Transverse colon (tissue), 4 donors: ENCODE data around the gene CLDN4. TPM values are rescaled to one million over a fixed set of nuclear protein-coding genes. Genes with fewer than 3 reads are reported as not detected.
"Not testable (repeated sequence)": the region's sequence is repeated elsewhere in the genome, so short reads cannot be mapped to it uniquely, and the experiment has no call there.

Experiments used
- DNase-seq: peaks from one replicate; pipeline ENCODE4 v3.0.0-alpha.2; 2019
- H3K27ac ChIP-seq, 4 donors: fragments of 200-600 bp; sonication (generic); 2 replicates each; pipeline ENCODE4 v1.5.1; 2016 to 2018; ENCODE audit warnings: inconsistent platforms in 4 of 4
- H3K27me3 ChIP-seq: fragments of 200-600 bp; sonication (generic); 2 replicates; pipeline ENCODE4 v1.5.1; 2017; ENCODE audit warnings: inconsistent platforms
- H3K36me3 ChIP-seq, 4 donors: fragments of 200-600 bp; sonication (generic); 2 replicates each; pipeline ENCODE4 v1.5.1; 2017 to 2019; ENCODE audit warnings: inconsistent platforms in 4 of 4
- H3K4me1 ChIP-seq, 4 donors: fragments of 200-600 bp; sonication (generic); 2 replicates each; pipeline ENCODE4 v1.5.1; 2017 to 2020; ENCODE audit warnings: inconsistent platforms in 4 of 4
- H3K4me3 ChIP-seq, 4 donors: fragments of 200-600 bp; sonication (generic); 1 replicate in 1 of 4; 2 replicates in 3 of 4; pipeline versions ENCODE4 v1.5.1 to v1.6.1; 2017 to 2019; ENCODE audit warnings: inconsistent platforms in 4 of 4
- H3K9me3 ChIP-seq, 2 donors: fragments of 200-600 bp; sonication (generic); 2 replicates each; pipeline ENCODE4 v1.5.1; 2017 to 2019; ENCODE audit warnings: inconsistent platforms in 2 of 2
- CTCF ChIP-seq, 5 experiments: fragments of 200-600 bp in 3 of 5; fragments of 450-650 bp in 2 of 5; sonication (generic) in 3 of 5; IDR thresholded peaks; 1 replicate in 2 of 5; 2 replicates in 3 of 5; pipeline ENCODE4 v1.5.1; 2016 to 2017; ENCODE audit warnings: antibody characterized with exemption in 5 of 5, inconsistent platforms in 3 of 5, mild to moderate bottlenecking in 2 of 5, moderate library complexity in 1 of 5
- EP300 ChIP-seq: sonication (generic); formaldehyde crosslinking; IDR thresholded peaks from one replicate; pipeline ENCODE4 v1.6.1; 2017; ENCODE audit warnings: antibody characterized with exemption, low read depth
- POLR2A ChIP-seq: fragments of 450-650 bp; IDR thresholded peaks from one replicate; pipeline ENCODE4 v1.6.1; 2016; ENCODE audit warnings: antibody characterized with exemption, mild to moderate bottlenecking, moderate library complexity
- POLR2AphosphoS5 ChIP-seq, 3 donors: sonication (generic); formaldehyde crosslinking; IDR thresholded peaks; one replicate each; pipeline ENCODE4 v1.6.1; 2016; ENCODE audit warnings: antibody characterized with exemption in 3 of 3
- WGBS, 2 donors: methylation state at CpG; one replicate each; pipeline ENCODE4 v1.1.5; 2018; ENCODE audit warnings: low coverage in 1 of 2; 5-methylcytosine and 5-hydroxymethylcytosine counted together
- in situ Hi-C, 4 donors: fragments of 200-750 bp; cut with MboI; loops; one replicate each; pipeline versions ENCODE4 v1.15.0 to v1.15.1; 2017; ENCODE audit warnings: low sequenced_read_pairs in 3 of 4, low pct_ligation_motif_present in 1 of 4, low pct_unique_long_range_greater_than_20kb in 1 of 4
- intact Hi-C: fragments of 100-400 bp; cut with DNase I; formaldehyde crosslinking; loops from one replicate; pipeline ENCODE4 v1.15.1; 2023; ENCODE audit warnings: low total_unique reads
- total RNA-seq, 4 donors: library from RNA; depleted of rRNA; stranded (reverse); fragments of >200 nt; gene quantifications; one replicate each; pipeline ENCODE4 v1.1.0, GENCODE V29; 2016

CLDN4 gene
- total RNA-seq, 4 donors from 2014 or later = 555 to 1,122 (median 815) TPM

DNA sequence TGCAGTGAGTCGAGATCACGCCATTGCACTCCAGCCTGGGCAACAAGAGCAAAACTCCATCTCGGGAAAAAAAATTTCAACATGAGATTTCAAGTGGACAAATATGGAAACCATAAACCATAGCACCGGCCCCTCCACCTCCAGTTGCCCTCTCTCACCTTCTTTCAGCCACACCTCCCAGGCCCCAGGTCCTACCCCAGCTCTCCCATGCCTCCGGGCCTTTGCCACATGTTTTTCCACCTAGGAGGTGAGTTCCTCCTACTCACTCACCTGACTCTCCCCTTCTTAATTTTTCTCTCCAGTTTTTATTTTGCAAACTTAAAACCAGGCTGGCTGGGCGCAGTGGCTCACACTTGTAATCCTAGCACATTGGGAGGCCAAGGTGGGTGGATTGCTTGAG, 13.7 kb upstream of the CLDN4 start:
- H3K9me3 ChIP-seq = no peaks in the 10 kb centered on the region
- no peaks in the 10 kb centered on the region for H3K27me3 ChIP-seq
- peaks cover 0 to 8% (median 7%) of the 10 kb centered on the region in 4 donors for H3K4me1 ChIP-seq
- no peak overlapping the region for H3K4me3 ChIP-seq
- no peaks in the 10 kb centered on the region for H3K36me3 ChIP-seq
- TF ChIP-seq POLR2A = no peak
- no peak for TF ChIP-seq CTCF (IDR thresholded peaks at IDR 0.05)
- TF ChIP-seq EP300 = no peak
- TF ChIP-seq POLR2AphosphoS5 (IDR thresholded peaks at IDR 0.05) = no peak
- DNase-seq = no peak
- in situ Hi-C loops = no loop called here
- H3K27ac ChIP-seq = no peak overlapping the region
- intact Hi-C loops = no loop called here
- 82 to 91% methylated on average over 3 to 6 of the region's 6 CpGs for WGBS, 2 donors

- no peak for TF ChIP-seq POLR2AphosphoS5 (IDR thresholded peaks at IDR 0.05)
- TF ChIP-seq CTCF (IDR thresholded peaks at IDR 0.05) = no peak
- TF ChIP-seq POLR2A = no peak
- TF ChIP-seq EP300 = no peak
- Histone ChIP-seq H3K27ac (no peak overlapping the region), H3K36me3 (no peaks in the 10 kb centered on the region), H3K27me3 (no peaks in the 10 kb centered on the region), H3K4me3 (no peak overlapping the region), H3K9me3 (no peaks in the 10 kb centered on the region), H3K4me1 (peaks cover 3 to 31% (median 22%) of the 10 kb centered on the region in 4 donors)
- in situ Hi-C loops (no loop called here), intact Hi-C loops (no loop called here)
- 86 to 91% methylated on average over 7 of the region's 7 CpGs for WGBS, 2 donors
- DNase-seq = no peak
Measured at GRCh38 chr7:73820013-73820412, 10.8 kb upstream of the CLDN4 start.

DNA sequence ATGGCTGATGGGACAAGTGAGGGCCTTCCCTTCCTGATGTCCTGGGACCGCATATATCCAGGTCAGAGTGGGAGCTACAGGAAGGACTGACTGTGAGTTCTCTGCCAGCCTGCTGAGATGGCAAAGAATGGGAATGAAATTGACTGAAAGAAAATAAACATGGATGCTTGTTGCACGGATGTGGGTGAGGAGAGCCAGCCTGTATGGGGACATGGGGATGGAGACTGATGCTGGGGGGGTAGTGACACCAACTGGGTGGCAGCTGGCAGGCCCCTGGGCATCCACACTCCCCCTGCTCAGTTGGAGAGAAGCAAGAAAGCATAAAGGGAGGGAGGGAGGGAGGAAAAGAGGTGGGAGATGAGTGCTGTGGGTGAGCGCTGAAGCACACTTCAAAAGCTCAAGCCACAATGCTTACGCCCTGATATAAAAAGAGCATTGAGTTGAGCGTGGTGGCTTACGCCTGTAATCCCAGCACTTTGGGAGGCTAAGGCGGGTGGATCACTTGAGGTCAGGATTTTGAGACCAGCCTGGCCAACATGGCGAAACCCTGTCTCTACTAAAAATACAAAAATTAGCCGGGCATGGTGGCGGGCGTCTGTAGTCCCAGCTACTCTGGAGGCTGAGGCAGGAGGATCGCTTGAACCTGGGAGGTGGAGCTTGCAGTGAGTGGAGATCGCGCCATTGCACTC, 9.1 kb upstream of the CLDN4 start:
- H3K9me3 ChIP-seq, in situ Hi-C loops, H3K27me3 ChIP-seq, H3K36me3 ChIP-seq, H3K4me3 ChIP-seq, intact Hi-C loops: not testable (repeated sequence)
- WGBS, 2 donors = 76 to 94% methylated on average over 4 to 14 of the region's 14 CpGs
- peak; percentile 7 for DNase-seq
- Histone ChIP-seq H3K27ac (peak overlapping the region; percentile 84 to 95 (median 90)), H3K4me1 (peaks cover 10 to 49% (median 33%) of the 10 kb centered on the region in 4 donors)

- 24% methylated on average over 15 of the region's 15 CpGs; no CpG with 5 or more reads in 1 of the 2 donors for WGBS, 2 donors
- in situ Hi-C loops = no loop called here
Measured at GRCh38 chr7:73822319-73823173, 8.2 kb upstream of the CLDN4 start.

More at GRCh38 chr7:73822319-73823173, 8.2 kb upstream of the CLDN4 start:
- no peaks in the 10 kb centered on the region for H3K9me3 ChIP-seq
- peak; percentile 93 for DNase-seq
- TF ChIP-seq POLR2AphosphoS5 (IDR thresholded peaks at IDR 0.05) = peak; percentile 62 to 73 (median 71)
- TF ChIP-seq POLR2A = peak; percentile 72
- TF ChIP-seq CTCF (IDR thresholded peaks at IDR 0.05) = no peak
- peak; percentile 16 for TF ChIP-seq EP300
- peak overlapping the region; percentile 84 to 95 (median 90) for H3K27ac ChIP-seq
- H3K4me3 ChIP-seq = no peak overlapping the region
- H3K4me1 ChIP-seq = peaks cover 14 to 57% (median 40%) of the 10 kb centered on the region in 4 donors
- no peaks in the 10 kb centered on the region for H3K27me3 ChIP-seq
- intact Hi-C loops = no loop called here
- no peaks in the 10 kb centered on the region for H3K36me3 ChIP-seq
